GM18868 (cell line): ENCODE results near the gene CYP2E1.
"Not testable (repeated sequence)": the region's sequence is repeated elsewhere in the genome, so short reads cannot be mapped to it uniquely, and the experiment has no call there.

Experiments used
- ATAC-seq: cut with Tn5 transposase; IDR thresholded peaks from one replicate; pipeline ENCODE4 v1.9.1; 2021; ENCODE audit warnings: mild to moderate bottlenecking, moderate library complexity; ENCODE audit not compliant: unreplicated experiment

The CYP2E1 gene

DNA sequence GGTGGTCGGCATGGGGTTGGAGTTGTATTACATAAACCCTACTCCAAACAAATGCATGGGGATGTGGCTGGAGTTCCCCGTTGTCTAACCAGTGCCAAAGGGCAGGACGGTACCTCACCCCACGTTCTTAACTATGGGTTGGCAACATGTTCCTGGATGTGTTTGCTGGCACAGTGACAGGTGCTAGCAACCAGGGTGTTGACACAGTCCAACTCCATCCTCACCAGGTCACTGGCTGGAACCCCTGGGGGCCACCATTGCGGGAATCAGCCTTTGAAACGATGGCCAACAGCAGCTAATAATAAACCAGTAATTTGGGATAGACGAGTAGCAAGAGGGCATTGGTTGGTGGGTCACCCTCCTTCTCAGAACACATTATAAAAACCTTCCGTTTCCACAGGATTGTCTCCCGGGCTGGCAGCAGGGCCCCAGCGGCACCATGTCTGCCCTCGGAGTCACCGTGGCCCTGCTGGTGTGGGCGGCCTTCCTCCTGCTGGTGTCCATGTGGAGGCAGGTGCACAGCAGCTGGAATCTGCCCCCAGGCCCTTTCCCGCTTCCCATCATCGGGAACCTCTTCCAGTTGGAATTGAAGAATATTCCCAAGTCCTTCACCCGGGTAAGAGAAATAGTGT, at the start of gene CYP2E1:
CYP2E1 (plus strand) TSS at position 407 of the 632 bp plus-strand sequence; CDS start at position 440, 33 bp downstream.
- no peak for ATAC-seq

GRCh38 chr10:133481086-133481643, 46.0 kb upstream of the CYP2E1 start:
- ATAC-seq, result no peak

- no peak for ATAC-seq
Observed at GRCh38 chr10:133481657-133482056, 45.5 kb upstream of the CYP2E1 start.

DNA sequence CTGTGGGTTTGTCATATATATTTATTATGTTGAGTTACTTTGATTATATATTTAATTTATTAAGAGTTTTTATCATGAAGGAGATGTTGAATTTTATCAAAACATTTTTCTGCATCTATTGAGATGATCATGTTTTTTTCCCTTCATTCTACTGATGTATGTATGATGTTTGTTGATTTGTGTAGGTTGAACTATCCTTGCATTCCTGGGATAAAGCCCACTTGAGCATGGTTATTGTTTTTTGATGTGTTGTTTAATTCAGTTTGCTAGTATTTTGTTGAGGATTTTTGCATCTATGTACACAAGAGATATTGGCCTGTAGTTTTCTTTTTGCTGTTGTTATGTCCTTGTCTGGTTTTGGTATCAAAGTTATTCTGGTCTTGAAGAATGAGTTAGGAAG, 42.3 kb upstream of the CYP2E1 start:
- ATAC-seq, result no peak

DNA sequence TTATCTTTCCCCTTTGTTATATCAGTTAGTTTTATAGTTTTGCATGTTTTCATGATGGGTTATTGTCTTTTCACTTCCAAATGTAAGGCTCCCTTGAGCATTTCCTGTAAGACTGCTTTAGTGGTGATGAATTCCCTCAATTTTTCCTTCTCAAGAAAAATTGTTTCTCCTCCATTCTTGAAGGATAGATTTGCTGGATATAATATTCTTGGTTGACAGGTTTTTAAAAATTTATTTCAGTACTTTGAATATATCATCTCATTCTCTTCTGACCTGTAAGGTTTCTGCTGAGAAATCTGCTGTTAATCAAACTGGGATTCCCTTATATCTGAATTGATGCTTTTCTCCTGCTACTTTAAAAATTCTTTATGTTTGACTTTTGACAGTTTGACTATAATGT, 40.1 kb upstream of the CYP2E1 start:
- ATAC-seq, result no peak

DNA sequence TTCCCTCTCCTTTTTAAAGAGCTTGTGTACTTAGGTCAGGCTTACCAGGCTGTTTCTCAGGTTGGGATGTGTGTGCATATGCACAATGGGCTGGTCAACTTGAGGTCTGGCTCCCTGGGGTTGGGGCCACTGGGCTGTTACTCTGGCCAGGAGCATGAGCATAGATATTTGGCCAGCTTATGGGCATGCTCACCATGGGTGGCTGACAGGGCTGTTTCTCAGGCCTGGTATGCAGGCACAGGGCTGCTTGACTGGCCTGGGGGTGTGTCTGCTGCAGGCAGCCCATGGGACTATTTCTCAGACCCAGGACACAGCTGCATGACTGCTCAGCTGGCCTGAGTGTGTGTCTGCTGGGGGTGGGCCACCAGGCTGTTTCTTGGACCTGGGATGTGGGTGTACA, 38.8 kb upstream of the CYP2E1 start:
- ATAC-seq, result no peak

DNA sequence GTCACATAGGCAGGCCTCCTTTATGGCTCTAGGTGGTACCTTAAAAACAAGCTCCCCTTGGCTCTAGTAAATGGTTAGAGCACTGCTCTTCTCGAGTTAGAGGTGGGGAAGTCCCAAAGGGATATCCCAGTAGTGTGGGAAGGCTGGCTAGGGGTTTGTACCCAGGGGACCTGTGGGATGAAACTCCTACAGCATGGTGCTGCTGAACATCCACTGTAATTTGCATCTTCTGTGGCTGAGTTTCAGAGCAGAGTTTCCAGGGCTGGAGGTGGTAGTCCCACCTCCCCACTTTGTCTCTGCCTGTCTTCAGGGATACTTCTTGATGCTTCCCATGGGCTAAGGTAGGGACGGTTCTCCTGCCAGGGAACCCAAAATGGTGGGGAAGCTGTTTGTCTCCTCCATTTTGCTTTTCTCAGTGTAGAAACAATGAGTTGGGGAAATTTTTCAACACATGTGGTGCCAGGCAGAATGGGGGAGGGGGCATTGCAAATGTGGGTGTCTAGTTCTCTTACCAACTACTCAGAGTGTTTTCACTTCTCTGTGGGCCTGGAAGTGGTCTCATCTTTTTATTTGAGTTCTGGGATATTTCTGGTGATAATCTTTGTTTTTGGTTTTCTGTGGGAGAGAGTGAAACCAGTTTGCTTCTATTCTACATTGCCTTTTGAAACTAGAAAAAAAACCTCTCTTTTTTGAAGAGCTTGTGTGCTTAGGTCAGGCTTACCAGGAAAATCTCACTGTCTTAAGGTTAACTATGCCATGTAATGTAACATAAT, 37.2 kb upstream of the CYP2E1 start:
- ATAC-seq, result peak; percentile 82

GRCh38 chr10:133493562-133493961, 33.6 kb upstream of the CYP2E1 start:
- ATAC-seq, result not testable (repeated sequence)

GRCh38 chr10:133497363-133497762, 29.8 kb upstream of the CYP2E1 start:
- not testable (repeated sequence) for ATAC-seq

DNA sequence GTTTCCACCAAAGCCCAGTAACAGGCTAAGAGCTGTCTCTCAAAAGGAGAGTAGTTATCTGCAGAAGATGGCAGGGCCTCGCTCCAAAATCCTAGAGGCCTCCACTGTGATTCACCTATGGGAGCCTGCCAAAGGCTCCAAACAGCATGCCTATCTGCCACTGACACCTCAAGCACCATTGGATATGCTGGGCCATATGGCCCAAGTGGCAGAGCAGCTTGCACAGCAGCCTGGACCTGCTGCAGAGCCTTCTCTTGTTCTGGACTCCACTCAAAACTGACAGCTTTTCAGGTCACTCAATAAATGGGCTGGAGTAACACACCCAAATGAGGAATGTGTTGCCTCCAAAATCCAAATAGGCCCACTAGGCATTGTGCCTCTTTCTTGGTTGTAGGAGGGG, 28.0 kb upstream of the CYP2E1 start:
- ATAC-seq, result not testable (repeated sequence)

DNA sequence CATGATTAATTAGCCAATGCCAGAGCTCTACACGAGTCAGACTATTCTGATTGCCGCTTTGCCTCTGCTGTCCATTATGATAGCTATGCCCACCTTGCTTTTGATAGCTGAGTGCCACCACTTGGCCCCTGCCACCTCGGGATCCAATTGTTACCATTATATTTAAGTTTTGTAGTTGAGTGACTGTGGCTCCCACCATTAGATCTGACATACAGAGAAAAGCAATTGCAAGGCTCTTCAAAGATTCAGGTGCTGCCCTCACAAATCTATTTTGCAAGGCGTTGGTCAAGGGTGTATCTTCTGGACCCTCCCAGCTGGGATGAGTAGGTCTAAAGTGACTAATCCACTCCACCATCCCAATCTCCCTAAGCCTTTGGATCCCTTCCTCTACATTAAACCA, 26.3 kb upstream of the CYP2E1 start:
- ATAC-seq, result not testable (repeated sequence)

- no peak for ATAC-seq
Observed at GRCh38 chr10:133509700-133510099, 17.5 kb upstream of the CYP2E1 start.

DNA sequence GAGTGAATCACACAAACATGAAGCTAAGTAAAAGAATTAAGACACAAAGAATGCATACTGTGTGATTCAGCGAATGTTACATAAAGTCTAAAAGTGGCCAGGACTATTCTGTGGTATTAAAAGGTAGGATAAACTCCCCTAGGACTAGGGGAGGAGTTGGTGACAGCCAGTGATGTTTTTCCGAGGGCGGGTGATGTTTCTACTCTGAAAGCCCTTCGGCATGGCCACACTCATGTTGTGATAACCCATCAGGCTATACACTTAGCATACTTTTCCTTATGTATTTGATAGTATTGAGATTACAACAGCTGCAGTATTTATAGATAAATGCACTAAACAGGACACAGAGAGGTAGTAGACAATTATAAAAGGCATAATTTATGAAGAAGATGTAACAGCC, 15.8 kb upstream of the CYP2E1 start:
- no peak for ATAC-seq

DNA sequence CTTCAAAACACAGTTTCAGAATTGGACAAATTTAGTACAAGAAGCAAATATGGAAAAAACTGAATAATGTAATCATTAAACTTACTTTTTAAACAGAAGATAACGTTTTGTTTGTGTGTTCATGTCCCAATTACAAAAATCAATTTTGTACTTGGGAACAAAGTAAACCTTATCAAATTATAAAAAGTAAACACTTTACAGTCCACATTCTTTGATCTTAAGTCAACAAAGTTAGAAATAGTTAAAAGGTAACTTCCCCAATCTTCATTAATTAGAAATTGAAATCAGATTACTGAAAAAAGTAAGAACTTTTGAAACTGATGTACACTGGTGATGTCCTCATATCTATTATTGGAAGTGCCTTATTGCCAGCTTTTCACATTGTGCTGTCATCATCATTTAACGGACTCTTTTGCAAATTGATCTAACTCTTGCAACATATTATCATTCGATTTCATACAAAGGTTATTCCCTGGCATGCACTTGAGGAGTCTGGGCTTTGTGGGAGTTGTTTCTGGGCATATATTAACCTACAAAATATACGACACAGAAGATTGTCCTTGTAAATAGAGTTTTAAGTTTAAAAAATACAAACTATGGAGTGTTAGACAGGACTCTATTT, 15.1 kb upstream of the CYP2E1 start:
- no peak for ATAC-seq

DNA sequence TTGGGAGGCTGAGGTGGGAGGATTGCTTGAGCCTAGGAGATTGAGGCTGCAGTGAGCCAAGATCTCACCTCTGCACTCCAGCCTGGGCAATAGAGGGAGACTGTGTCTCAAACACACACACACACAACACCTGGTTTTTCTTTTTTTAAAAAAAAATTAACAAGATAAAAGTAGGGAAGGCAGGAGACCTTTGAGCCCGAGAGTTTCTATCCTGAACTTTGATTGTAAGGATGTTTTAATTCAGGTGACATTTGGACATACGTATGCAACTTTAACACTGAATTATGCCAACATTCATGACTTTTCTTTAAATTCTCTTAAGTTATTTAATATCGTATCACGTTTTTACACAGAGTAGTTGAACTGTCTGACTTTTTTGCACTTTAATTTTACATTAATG, 11.7 kb upstream of the CYP2E1 start:
- ATAC-seq, result no peak

GRCh38 chr10:133516057-133516456, 11.1 kb upstream of the CYP2E1 start:
- no peak for ATAC-seq

- not testable (repeated sequence) for ATAC-seq
Observed at GRCh38 chr10:133518517-133518916, 8.6 kb upstream of the CYP2E1 start.

DNA sequence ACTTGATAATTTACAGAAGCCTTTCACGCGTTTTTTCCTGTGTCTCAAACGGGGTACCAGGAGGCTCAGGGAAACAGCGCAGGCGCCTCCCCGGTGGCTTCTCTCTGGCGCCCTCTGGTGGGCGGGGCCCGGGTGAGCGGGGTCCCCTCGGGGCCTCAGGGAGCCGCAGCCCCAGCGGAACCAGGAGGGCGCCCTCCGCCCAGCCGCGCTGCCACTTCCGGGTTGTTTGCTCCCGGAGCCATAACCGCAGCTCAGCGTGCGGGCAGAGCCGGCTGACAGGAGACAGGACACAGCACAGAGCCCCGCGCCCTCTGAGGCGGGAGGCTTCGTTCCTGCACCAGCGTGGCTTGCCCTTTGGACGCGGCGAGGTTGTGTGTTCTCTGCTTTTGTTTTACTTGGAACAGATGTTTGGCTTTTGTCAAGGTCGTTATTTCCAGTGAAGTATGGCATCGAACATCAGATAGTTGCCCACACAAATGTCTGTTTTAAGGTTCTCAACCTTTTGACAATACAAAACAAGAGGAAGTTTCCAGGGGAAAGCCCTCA, 6.9 kb upstream of the CYP2E1 start:
- ATAC-seq, result peak; percentile 97

GRCh38 chr10:133523631-133524203, 3.4 kb upstream of the CYP2E1 start:
- ATAC-seq, result no peak

DNA sequence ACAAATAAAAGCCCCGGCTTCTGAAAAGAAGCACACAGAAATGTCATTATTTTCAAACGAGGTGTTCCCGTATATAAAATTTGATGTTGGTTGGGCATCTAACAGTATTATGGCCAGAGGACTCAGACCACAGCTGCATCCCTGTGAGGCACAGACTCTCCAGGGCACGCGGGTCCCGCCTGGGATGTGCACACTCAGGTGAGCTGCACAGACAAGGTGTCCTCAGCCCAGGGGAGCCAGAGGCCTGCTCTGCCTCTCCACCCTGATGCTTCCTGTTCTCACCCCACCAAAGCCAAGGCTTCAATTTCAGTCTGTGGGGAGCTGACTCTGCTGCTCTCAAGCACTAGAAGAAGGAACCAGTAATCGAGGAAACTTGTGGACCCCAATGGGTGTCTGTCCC, 1.7 kb upstream of the CYP2E1 start:
- no peak for ATAC-seq

DNA sequence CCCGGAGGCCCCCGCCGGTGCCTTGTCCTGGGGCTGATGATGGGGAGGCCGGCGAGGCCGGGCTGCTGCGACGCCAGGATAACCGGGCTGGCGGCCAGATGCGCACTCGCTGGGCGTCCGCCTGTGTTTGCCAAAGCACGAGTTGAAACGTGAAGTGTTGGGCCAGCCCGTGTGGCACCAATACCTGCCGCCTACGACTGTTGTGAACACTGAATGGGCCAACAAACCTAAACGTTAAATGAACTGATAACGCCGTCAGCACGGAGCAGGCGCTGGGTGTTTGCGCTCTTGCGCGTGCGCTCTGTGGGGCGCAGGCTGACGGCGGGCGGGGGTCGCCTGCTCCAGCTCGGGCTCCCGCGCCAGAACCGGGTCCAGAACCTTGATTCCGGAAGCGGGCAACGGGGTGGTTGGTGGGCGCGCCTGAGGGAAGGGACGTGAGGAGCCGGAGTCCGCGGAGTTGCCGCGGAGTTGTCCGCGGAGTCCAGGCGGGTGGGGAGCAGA, 658 bp downstream of the CYP2E1 start:
- ATAC-seq, result no peak
